Amniotic stem cell (primary cell): ENCODE measurements around the gene KIAA0513.
A peak's percentile ranks its signal among the peaks of the same experiment; 100 is the strongest.

Source experiments
- DNase-seq: peaks from one replicate; lab custom pipeline; 2025; lab: John Stamatoyannopoulos, UW

KIAA0513 gene

GRCh38 chr16:85027349-85027957, at the start of gene KIAA0513:
Gene KIAA0513, plus strand, starts transcription at chr16:85027795. Its CDS starts 39,277 bp downstream, at chr16:85067072.
- DNase-seq = peak; percentile 81

GRCh38 chr16:84979516-84979915, 48.1 kb upstream of the KIAA0513 start:
- no peak for DNase-seq

- DNase-seq = no peak
Measured at GRCh38 chr16:84982434-84982833, 45.2 kb upstream of the KIAA0513 start.

- peak; percentile 65 for DNase-seq
Measured at GRCh38 chr16:84985079-84986065, 42.2 kb upstream of the KIAA0513 start.

GRCh38 chr16:84986102-84986501, 41.5 kb upstream of the KIAA0513 start:
- DNase-seq = no peak

GRCh38 chr16:84986879-84987278, 40.7 kb upstream of the KIAA0513 start:
- no peak for DNase-seq

GRCh38 chr16:84988328-84989080, 39.1 kb upstream of the KIAA0513 start:
- DNase-seq = no peak

- DNase-seq = no peak
Measured at GRCh38 chr16:84989749-84990620, 37.6 kb upstream of the KIAA0513 start.

GRCh38 chr16:84990782-84991181, 36.8 kb upstream of the KIAA0513 start:
- no peak for DNase-seq

- DNase-seq = no peak
Measured at GRCh38 chr16:84992717-84993075, 34.9 kb upstream of the KIAA0513 start.

GRCh38 chr16:84993926-84994325, 33.7 kb upstream of the KIAA0513 start:
- no peak for DNase-seq

- DNase-seq = no peak
Measured at GRCh38 chr16:84995663-84996062, 31.9 kb upstream of the KIAA0513 start.

- no peak for DNase-seq
Measured at GRCh38 chr16:84996365-84996764, 31.2 kb upstream of the KIAA0513 start.

- DNase-seq = no peak
Measured at GRCh38 chr16:84999200-84999599, 28.4 kb upstream of the KIAA0513 start.

- DNase-seq = no peak
Measured at GRCh38 chr16:84999857-85000480, 27.6 kb upstream of the KIAA0513 start.

GRCh38 chr16:85002099-85002541, 25.5 kb upstream of the KIAA0513 start:
- no peak for DNase-seq

GRCh38 chr16:85002608-85003007, 25.0 kb upstream of the KIAA0513 start:
- DNase-seq = no peak

GRCh38 chr16:85003076-85003475, 24.5 kb upstream of the KIAA0513 start:
- no peak for DNase-seq

GRCh38 chr16:85003725-85004586, 23.6 kb upstream of the KIAA0513 start:
- no peak for DNase-seq
